HK-2 (cell line): ENCODE measurements around the gene GALK1.
"Not testable (repeated sequence)": the region's sequence is repeated elsewhere in the genome, so short reads cannot be mapped to it uniquely, and the experiment has no call there.

Experiments used
- DNase-seq: peaks from one replicate; pipeline ENCODE4 v3.0.0-alpha.2; 2018; ENCODE audit not compliant: unreplicated experiment

Gene GALK1

GRCh38 chr17:75763613-75764416 lies 1.2 kb downstream of the GALK1 start:
- no peak for DNase-seq

DNA sequence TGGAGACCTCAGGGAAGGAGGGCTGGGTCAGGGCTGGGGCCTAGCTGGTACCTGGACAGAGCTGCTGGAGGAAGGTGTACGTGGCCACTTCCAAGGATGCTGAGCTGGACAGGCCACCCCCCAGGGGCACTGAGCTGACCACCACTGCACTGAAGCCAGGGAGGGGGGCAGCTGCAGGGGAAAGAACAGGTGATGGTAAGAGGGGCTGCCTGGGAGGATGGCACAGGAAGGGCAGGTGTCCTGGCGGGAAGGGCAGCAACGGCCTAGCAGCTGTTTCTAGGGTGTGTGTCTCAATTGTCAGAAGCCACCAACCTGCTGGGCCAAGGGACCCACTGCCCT lies 1.8 kb downstream of the GALK1 start:
- DNase-seq = no peak

DNA sequence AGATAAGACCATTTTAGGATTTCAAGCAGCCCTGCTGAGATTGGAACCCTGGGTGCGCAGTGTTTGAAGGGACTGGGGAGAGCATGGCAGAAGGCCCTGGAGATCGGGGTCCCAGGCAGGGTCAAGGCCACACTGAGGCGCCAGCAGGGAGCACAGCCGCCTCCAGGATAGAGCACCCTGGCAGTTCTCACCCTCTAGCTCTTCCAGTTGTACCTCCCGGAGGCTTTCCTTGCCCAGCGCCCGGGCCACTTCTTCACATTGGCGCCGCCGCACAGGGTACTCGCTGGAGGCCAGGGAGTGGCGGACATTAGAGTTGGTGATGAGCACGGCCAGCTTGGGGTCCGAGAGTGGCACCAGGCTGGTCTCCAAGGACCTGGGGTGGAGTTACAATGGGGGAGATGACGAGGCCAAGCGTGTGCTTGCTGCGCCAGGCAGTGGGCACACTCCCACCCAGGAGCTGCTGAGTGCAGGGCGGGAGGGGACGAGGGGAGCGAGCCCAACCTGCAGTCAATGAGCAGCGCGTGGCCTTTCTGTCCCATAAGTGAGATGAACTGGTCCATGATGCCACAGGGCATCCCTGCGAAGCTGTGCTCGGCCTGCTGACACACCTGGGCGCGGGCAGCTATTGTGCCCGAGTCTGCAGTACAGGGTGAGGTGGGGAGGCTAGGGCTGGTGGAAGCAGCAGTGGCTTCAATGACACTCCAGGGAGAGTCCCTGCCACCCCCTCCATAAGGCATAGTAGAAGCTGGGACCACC lies 2.3 kb downstream of the GALK1 start:
- no peak for DNase-seq

GRCh38 chr17:75759978-75760640 lies 4.9 kb downstream of the GALK1 start:
- DNase-seq = not testable (repeated sequence)

DNA sequence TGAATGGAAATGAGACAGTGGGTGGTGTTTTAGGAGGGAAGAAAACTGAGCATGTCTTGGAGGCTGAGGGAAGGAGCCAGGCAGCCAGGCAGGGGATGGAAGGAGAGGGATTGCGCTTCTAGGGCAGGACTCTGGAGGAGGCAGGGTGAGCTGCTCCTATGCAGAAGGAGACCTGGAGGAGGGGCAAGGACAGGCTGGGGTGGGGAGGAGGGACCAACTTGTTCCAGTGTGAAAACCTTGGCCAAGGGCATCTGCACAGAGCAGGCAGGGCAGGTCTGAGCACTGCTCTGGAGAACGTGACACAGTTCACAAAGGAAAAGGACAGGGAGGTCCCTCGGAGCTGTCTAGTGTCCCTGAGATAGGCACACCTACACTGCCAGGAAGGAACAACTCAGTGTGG lies 5.5 kb downstream of the GALK1 start:
- DNase-seq = no peak

DNA sequence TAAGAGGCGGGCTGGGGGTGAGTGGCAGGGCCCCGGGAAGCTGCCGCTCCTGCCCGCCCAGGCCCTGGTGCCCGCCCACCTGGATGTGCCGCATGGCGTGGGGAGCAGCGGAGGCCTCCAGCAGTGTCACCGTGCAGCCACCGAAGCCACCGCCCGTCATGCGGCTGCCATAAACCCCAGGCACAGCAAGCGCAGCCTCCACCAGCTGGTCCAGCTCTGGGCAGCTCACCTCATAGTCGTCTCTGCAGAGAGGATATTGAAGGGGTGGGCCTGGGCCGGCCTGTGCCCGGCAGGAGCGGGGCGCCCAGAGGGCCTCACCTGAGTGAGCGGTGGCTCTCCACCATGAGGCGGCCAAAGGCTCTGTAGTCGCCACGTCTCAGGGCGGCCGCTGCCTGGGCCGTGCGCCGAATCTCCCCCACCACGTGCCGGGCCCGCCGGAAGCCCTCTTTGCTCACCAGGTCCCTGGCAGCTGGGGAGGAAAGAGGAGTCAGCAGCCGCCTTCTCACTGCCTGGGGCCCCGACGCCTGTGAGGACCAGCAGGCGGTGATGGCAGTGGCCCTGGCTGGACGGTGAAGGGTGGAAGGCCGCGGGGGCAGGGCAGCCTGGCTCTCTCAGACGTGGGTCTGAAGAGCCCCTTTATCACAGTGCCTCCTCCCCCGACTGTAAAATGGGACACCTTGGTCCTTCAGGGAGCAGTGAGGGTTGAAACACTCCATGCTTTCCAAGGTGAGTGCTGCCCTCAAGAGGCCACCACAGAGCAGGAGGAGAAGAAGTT lies 6.7 kb downstream of the GALK1 start:
- no peak for DNase-seq

GRCh38 chr17:75757086-75757681 lies 7.8 kb downstream of the GALK1 start:
- DNase-seq = no peak

GRCh38 chr17:75756451-75757085 lies 8.4 kb downstream of the GALK1 start:
- DNase-seq = no peak

GRCh38 chr17:75755990-75756389 lies 9.0 kb downstream of the GALK1 start:
- no peak for DNase-seq

DNA sequence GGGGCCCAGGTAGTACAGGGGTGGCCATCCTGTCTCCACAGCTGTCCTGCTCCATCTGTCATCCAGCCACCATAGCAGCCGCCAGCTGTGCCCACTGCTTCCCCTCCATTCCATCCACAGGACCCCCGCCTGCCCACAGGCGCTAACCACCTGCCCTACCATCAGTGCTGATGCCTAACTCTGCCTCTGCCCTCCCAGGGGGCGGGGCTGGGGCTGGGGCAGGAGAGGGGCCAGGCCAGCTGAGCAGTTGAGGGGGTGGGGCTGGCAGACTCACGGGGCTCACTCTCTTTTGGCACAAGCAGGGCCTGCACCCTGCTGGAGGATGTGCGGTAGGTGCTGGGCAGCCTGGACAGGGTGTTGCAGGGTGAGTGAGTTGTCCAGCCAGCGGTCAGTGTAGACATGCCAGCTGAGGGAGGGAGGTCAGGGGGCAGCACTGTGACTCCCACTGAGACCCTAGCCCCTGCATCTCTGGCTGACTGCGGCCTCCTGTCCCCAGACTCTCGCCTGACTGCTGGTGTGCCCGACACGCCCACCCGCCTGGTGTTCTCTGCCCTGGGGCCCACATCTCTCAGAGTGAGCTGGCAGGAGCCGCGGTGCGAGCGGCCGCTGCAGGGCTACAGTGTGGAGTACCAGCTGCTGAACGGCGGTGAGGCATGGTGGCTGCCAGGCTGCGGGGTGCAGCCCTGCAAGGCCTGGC lies 9.6 kb downstream of the GALK1 start:
- no peak for DNase-seq

GRCh38 chr17:75754378-75755204 lies 10.4 kb downstream of the GALK1 start:
- no peak for DNase-seq

- DNase-seq = no peak
Observed at GRCh38 chr17:75753514-75754377, 11.2 kb downstream of the GALK1 start.

- DNase-seq = no peak
Observed at GRCh38 chr17:75752802-75753513, 12.0 kb downstream of the GALK1 start.

GRCh38 chr17:75752405-75752709 lies 12.6 kb downstream of the GALK1 start:
- DNase-seq = no peak

DNA sequence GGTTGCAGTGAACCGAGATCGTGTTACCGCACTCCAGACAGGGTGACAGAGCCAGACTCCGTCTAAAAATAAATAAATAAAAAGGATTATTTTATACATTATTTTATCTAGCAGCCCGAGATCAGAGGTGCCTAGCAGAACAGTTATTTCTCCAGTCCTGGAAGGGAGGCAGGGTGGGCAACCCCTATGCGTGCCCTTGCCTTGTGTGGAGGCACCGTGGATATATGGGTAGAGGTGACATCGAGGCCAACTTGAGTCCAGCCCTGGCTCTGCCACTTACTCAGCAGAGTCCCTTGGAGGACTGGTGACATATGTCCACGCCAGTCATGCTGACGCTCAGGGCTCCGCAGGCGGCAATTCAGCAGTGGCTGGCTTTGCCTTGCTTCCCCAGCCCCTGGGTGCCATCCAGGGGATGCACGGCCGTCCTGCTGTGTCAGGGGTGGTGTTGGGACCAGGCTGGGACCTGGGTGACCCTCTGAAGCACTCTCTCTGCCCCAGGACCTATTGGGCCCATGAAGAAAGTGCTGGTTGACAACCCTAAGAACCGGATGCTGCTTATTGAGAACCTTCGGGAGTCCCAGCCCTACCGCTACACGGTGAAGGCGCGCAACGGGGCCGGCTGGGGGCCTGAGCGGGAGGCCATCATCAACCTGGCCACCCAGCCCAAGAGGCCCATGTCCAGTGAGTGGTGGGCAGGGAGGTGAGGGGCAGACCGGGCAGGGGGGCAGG lies 13.2 kb downstream of the GALK1 start:
- no peak for DNase-seq

GRCh38 chr17:75750661-75751423 lies 14.2 kb downstream of the GALK1 start:
- no peak for DNase-seq
